ENCODE measurements around the gene CFAP97D2.
"Not testable (repeated sequence)": the region's sequence is repeated elsewhere in the genome, so short reads cannot be mapped to it uniquely, and the experiment has no call there.

The CFAP97D2 gene

DNA sequence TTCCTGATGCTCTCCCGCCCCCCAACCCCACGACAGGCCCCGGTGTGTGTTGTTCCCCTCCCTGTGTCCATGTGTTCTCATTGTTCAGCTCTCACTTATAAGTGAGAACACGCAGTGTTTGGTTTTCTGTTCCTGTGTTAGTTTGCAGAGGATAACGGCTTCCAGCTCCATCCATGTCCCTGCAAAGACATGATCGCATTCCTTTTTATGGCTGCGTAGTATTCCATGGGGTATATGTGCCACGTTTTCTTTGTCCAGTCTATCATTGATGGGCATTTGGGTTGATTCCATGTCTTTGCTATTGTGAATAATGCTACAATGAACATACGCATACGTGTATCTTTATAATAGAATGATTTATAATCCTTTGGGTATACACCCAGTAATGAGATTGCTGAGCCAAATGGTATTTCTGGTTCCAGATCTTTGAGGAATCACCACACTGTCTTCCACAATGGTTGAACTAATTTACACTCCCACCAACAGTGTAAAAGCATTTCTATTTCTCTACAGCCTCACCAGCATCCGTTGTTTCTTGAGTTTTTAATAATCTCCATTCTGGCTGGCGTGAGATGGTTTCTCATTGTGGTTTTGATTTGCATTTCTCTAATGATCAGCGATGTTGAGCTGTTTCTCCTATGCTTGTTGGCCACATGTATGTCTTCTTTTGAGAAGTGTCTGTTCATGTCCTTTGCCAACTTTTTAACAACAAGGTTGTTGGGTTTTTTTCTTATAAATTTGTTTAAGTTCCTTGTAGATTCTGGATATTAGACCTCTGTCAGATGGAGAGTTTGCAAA lies 20.0 kb upstream of the CFAP97D2 start:
- DNase-seq (ENCODE audit: low read depth, low spot score): not testable (repeated sequence)

DNA sequence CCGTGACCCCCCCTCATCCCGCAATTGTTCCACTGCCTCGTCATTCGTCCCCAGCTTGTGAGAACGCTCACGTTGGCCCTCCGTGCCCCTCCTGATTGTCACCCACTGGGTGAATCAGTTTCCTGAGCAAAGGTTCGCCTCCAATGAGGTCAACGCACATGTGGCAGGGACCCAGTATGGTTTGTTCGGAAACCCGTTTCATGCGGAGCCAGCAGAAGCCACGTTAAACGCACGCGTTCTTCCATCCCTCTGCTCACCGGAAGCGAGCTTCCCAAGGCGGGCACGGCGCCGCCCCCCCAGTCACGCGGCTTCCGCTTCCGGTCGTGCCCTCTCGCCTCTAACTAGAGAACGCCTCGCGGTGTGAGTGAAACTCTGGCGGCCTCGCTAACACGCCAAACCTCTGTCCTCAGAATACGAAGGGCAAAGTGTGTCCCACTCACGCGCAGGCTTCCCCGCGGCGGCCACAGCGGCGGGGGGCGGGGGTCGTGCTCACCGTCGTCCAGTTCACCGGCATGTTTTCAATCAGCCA lies 18.0 kb upstream of the CFAP97D2 start:
- no peak for DNase-seq (ENCODE audit: low read depth, low spot score)

DNA sequence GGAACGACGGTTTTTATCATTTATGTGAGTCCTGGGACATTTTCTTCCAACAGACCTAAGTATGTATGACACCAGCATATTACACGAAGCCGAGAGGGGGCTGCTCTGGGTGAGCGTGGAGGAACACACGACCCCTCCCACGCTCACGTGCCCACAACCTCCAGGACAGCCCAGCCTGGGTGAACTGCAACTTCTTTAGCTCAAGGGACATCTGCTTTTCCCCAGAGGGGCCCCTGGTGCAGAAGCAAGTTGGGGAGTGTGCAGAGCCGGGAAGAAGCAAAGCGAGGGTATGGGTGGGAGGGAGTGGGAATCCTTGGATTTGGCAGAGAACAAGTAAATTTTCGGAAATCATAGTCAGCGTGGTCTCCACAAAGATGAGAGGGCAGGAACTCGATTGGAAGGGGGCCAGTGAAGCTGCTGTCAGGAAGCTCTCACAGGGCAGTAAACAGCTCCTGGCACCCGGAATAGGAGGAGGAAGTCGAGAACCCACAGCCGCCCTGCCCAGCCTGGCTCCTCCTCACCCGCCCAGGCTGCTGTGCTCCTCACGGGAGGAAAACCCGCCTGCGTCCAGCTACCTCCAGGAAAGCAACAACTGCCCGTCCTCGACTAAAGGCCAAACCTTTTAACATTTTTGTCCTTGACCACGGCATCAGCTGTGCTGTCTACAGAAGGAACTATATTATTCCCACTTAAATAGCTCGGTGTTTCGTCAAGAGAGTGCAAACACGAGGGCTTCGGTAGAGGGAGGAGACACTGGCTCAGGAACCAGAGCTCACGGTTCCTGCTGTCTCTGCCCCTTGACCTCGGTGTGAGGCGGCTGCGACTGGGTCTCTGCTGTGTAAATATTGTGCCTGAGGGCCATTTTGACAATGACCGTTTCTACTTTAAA lies 17.2 kb upstream of the CFAP97D2 start:
- DNase-seq (ENCODE audit: low read depth, low spot score): no peak

DNA sequence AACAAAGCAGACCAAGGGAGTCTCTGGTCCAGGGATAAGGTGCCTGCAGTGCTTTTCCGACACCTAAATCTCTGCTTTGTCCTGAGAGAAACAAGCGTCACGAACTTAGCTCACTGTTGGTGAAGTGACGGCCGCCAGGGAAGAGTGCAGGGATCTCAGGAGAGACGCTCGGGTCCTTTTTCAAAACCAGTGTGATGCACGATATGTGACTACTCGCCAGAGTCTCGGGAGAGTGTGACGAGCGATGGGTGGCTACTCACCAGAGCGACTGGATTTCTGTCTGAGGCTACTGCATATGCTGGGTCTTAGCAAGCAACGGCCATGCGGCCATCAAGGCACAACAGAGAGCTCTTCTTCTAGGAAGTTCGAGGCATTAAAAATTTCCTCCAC lies 16.5 kb upstream of the CFAP97D2 start:
- no peak for DNase-seq (ENCODE audit: low read depth, low spot score)

DNA sequence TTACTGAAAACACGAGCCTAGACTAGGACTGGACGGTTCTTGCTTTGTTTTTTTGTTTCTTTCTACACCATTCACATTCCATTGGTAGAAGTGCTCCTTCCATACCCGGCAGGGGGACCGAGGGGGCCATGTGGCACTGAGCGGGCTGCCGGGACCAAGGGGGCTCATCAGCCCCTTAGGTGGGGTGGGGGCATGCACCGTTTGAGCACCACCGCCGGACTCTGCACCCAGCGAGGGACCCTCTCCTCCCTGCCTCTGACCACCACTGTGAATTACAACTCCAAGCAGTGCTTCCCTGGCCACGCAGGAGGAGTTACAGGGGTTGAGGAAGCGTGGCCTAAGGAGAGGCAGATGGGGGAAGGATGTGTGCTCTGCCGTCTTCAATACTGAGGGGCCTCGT lies 15.0 kb upstream of the CFAP97D2 start:
- no peak for DNase-seq (ENCODE audit: low read depth, low spot score)

DNA sequence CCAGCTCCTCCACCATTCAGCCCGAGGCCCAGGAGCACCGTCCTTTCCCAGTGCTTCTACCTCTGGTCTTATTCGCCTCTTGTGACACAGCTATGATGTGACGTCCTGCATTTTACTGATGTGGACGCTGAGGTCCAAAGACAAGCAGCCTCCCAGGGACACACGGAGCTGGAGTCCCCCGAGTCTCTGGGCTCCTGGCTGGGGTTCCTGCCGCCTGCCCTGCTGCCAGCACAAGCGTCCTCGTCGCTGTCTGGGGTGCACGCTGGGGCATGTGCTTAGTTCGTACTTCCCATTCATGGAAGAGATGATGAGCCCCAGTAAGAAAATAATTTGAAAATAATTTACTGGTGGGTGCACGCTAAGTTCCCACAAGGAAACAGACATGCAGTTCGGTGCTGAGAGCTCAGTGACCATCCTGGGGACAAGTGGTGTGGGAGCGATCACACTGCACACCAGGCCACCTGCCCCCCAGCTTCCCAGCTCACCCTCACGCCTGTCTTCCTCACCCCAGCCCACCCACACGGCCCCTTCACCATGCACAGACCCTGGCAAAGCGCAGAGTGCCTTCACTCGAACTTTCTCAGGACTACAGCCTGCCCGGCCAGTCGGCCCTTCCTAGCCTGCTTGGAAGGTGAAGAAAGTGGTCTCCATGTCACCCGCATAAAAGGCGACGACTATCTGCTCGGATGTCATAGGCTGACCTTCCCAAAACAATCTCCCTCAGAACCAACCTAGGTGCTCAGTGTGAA lies 14.2 kb upstream of the CFAP97D2 start:
- DNase-seq (ENCODE audit: low read depth, low spot score): no peak

DNA sequence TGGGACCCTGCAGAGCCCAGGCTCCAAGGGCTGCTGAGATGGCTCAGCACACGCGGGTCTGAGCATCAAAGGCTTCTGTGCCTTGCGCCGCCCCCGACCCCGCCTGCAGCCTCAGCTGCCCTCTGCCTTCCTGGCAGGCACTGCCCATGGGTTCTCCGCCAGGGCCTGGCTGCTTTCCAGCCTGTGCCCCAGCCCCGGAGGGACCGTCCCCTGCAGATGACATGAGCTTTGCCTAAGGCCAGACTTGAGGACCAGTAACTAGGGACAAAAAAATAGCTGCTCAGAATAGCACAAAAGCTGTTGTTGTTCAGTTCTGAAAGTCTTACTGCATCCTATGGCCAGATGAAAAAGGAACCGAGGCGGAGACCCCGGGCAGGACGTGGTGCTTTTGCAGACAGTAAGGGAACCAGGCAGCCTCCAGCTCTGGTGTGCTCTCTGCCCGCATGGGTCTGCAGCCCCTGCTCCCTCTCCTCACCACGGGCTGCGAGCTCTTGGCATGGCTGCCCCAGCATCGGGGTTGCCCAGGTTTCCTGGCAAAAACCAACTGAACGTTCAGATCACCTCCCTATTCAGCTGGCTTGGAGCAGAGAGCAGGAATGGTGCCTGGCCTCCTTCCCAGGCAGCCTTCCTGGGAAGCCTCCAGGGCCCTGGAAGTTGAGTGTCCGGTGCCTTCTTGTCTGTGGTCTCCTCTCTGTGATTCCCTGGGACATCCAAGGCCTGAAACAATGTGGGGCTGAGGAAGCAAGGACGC lies 12.5 kb upstream of the CFAP97D2 start:
- DNase-seq (ENCODE audit: low read depth, low spot score): no peak

DNA sequence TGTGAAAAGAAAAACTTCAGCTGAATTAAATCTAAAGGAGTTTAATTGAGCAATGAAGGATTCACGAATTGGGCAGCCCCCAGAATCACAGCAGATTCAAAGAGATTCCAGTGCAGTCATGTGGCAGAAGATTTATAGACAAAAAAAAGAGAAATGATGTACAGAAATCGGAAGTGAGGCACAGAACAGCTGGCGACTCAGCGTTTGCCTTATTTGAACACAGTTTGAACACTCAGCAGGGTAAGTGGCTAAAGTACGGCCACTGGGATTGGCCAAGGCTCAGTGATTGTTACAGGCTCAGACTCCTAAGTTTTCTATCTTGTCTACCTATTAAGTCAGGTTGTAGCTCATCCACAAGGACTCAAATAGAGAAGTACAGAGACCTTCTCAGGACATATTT lies 11.6 kb upstream of the CFAP97D2 start:
- no peak for DNase-seq (ENCODE audit: low read depth, low spot score)

DNA sequence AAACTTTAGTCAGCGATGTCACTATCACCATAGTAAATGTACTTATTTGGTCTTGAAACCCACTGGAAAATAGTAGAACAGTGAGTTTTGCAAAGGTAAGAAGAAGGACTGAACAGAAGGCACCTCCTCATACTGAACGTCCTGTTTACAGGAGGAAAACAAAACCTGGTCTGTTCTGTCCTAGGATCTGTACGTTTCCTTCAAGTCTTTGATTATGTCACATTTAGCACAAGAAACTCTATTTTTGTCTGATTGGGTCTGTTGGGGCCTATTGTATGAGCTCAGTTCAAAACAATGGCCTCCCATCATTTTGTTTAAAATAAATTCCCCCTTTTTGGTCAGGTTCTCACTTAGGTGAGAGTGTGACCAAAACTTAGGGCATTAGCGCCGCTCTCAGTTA lies 11.2 kb upstream of the CFAP97D2 start:
- no peak for DNase-seq (ENCODE audit: low read depth, low spot score)

DNA sequence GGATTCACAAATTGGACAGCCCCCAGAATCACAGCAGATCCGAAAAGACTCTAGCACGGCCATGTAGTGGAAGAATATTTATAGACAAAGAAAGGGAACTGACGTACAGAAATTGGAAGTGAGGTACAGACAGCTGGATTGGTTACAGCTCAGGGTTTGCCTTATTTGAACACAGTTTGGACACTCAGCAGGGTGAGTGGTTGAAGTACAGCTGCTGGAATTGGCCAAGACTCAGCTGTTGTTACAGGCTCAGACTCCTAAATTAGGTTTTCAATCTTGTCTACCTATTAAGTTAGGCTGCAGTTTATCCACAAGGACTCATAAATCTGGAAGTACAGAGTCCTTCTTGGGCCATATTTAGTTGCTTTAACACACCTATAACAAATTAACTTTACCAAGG lies 5.8 kb upstream of the CFAP97D2 start:
- no peak for DNase-seq (ENCODE audit: low read depth, low spot score)

DNA sequence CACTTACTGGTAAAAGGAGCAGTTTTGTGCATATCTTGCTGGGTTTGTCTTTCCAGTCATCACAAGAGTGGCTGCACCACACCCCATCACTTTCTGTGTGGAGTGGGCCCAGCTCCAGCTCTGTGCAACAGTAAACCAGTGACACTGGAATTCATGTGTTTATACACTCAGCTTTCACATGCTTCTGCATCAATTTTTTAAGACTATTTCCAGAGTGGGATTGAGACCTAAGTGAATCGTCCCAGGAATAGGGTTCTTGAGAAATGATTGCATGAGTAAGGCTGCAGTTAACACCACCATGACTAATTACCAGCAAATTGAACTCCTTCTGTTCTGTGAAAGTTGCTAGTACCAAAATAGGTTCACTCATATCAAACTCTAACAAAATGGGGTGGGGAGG lies 5.3 kb upstream of the CFAP97D2 start:
- DNase-seq (ENCODE audit: low read depth, low spot score): no peak

DNA sequence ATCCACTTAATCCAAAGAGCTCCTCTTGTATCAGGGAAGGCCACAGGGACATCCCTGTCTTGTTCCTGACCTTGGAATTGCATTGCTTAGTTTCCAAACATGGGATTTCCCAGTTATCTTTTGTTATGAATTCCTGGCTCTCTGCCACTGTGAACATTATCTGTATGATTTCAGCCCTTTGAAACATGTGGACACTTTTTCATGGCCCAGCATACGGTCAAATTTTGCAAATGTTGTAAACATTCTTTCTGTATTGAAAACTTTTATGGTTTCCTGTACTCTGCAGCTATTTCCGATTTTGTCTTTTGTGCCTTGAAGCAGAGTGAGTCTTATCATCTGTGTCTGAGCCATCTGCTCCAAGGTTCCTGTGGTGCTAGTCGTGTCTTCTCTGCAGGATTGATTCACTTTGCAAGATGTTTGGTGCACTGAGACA lies 4.5 kb upstream of the CFAP97D2 start:
- DNase-seq (ENCODE audit: low read depth, low spot score): no peak

DNA sequence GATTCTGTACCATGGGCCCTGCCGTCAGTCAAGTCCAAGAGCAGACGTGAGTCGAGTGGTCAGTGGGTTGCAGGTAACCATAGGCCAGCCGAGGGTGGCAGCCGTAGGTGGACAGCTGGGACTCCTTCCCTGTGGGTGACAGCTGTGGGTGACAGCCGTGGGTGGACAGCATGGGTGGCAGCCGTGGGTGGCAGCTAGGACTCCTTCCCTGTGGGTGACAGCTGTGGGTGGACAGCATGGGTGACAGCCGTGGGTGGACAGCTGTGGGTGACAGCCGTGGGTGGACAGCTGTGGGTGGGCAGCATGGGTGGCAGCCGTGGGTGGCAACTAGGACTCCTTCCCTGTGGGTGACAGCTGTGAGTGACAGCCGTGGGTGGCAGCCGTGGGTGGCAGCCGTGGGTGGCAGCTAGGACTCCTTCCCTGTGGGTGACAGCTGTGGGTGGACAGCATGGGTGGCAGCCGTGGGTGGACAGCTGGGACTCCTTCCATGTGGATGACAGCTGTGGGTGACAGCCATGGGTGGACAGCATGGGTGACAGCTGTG lies 2.6 kb upstream of the CFAP97D2 start:
- DNase-seq (ENCODE audit: low read depth, low spot score): not testable (repeated sequence)

DNA sequence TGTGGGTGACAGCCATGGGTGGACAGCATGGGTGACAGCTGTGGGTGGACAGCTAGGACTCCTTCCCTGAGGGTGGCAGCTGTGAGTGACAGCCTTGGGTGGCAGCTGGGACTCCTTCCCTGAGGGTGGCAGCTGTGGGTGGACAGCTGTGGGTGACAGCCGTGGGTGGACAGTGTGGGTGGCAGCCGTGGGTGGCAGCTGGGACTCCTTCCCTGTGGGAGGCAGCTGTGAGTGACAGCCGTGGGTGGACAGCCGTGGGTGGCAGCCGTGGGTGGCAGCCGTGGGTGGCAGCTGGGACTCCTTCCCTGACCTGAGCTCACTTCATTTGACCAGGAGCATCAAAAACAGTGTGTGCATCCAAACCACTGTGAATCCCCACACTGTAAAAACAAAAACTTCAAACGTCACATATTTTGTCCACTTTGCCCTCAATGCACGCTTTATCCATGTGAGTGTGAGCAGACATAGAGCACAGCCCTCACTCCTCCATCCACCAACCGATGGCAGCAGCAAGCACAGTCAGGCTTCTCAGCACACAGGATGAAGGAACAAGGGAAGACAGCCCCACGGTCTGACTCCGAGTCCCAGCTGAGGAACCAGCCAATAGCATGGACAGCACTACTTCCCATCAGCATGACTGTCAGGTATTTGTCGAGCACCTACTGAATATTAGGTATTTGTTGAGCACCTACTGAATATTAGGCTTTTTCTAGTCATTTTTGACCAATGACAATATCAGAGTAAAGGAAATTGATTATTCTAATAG lies 1.6 kb upstream of the CFAP97D2 start:
- no peak for DNase-seq (ENCODE audit: low read depth, low spot score)

DNA sequence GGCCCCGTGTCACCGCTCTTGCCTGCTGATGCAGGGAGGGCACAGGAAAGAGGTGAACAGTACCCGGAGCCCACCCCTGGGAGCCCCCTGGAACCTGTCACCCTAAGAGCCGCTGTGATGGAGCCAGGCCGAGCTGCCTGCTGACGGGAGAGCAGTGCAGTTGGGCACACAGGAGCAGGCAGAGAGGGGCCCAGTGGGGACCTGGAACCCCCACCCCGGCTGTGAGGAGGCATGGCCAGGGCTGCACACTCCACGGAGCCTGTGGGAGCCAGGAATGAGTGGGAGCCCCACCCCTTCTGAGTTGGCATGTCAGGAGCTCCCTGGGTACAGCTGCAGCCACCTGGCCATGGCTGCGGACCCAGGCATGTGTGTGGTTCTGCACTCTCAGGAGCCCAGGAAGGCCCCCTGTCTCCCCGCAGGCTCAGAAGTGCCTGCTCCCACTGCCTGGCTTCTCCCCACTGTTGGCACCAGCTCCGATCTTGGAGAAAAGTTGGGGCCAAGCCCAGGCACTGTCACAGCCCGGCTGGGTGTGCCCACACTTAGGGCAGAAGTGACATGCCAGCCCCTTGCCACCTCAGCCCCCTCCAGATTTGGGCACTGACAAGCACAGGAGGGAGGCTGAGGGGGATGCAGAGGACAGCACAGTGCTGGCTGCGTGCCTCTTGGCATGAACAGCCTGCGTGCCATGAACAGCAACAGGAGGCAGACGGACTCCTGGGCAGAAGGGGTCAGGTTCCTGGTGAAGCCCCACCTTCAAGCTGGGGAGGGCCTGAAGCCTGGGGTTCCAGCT lies 6.3 kb downstream of the CFAP97D2 start:
- DNase-seq (ENCODE audit: low read depth, low spot score): no peak

DNA sequence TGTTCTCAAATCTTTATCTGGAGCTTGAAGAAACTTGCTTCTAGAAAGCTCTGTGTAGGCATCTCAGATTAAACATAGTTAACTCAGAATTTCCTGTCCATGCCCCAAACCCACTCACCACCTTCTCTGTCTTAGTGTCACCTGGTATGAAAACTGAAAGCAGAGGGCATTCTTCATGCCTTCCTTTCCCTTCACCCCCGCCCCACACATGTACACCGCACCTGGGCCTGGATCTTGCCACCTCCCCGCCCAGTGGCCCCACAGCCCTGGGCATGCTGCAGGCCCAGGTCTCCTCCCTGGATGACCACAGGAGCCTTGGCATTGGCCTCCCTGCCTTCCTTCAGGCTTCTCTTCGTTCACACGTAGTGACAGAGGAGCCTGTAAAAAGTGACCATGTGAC lies 15.8 kb downstream of the CFAP97D2 start:
- no peak for DNase-seq (ENCODE audit: low read depth, low spot score)

DNA sequence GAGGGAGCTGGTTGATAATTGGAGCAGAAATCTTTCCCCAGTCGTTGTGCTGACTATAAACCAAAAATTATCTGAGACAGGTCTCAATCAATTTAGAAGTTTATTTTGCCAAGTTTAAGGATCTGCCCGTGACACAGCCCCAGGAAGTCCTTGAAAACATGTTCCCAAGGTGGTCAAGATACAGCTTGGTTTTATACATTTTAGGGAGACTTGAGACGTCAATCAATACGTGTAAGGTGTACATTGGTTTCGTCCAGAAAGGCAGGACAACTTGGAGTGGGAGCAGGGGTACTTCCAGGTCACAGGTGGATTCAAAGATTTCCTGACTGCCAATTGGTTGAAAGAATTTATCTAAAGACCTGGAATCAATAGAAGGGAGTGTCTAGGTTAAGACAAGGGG lies 17.6 kb downstream of the CFAP97D2 start:
- DNase-seq (ENCODE audit: low read depth, low spot score): no peak

DNA sequence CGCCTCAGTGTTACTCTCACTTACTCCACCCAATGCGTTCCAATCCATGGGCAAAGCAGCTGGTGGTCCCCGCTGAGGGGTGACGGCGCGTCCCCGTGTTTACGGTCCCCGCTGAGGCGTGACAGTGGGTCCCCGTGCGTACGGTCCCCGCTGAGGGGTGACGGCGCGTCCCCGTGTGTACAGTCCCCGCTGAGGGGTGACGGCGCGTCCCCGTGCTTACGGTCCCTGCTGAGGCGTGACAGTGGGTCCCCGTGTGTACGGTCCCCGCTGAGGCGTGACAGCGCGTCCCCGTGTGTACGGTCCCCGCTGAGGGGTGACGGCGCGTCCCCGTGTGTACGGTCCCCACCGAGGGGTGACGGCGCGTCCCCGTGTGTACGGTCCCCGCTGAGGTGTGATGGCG lies 19.5 kb downstream of the CFAP97D2 start:
- DNase-seq (ENCODE audit: low read depth, low spot score): no peak

DNA sequence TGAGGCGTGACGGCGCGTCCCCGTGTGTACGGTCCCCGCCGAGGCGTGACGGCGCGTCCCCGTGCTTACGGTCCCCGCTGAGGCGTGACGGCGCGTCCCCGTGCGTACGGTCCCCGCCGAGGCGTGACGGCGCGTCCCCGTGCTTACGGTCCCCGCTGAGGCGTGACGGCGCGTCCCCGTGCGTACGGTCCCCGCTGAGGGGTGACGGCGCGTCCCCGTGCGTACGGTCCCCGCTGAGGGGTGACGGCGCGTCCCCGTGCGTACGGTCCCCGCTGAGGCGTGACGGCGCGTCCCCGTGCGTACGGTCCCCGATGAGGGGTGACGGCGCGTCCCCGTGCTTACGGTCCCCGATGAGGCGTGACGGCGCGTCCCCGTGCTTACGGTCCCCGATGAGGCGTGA lies 20.5 kb downstream of the CFAP97D2 start:
- not testable (repeated sequence) for DNase-seq (ENCODE audit: low read depth, low spot score)
